Adrenal gland (tissue), 5 donors: ENCODE measurements around the gene CCDC148.

Experiments
- CTCF ChIP-seq, 6 experiments: fragments of 450-650 bp in 4 of 6; fragments of 200-600 bp in 2 of 6; sonication (generic) in 1 of 6; IDR thresholded peaks; 1 replicate in 5 of 6; 2 replicates in 1 of 6; pipeline versions ENCODE4 v1.5.1 to v1.8.0; 2016 to 2021; ENCODE audit warnings: antibody characterized with exemption in 6 of 6, mild to moderate bottlenecking in 2 of 6, moderate library complexity in 1 of 6
- POLR2A ChIP-seq, 2 donors: fragments of 450-650 bp; IDR thresholded peaks; one replicate each; pipeline ENCODE4 v1.6.1; 2017; ENCODE audit warnings: antibody characterized with exemption in 2 of 2, mild to moderate bottlenecking in 2 of 2, moderate library complexity in 1 of 2
- donor health status: DM: no; HTN: no; CAD: no.

- TF ChIP-seq CTCF (IDR thresholded peaks at IDR 0.05): no peak
- no peak for TF ChIP-seq POLR2A (IDR thresholded peaks at IDR 0.05)
Observed at GRCh38 chr2:158443606-158444005, 12.9 kb downstream of the CCDC148 start.
